Neuronal stem cell (in vitro differentiated cells): ENCODE measurements around the gene ST3GAL4.
"Not testable (repeated sequence)": the region's sequence is repeated elsewhere in the genome, so short reads cannot be mapped to it uniquely, and the experiment has no call there.

Source experiments
- DNase-seq: peaks from one replicate; pipeline ENCODE4 v3.0.0-alpha.2; 2013; ENCODE audit warnings: low spot score
- H2AFZ ChIP-seq: one replicate; pipeline ENCODE4 v1.6.1; 2013; ENCODE audit warnings: mild to moderate bottlenecking, low read length, inconsistent platforms
- H2AK5ac ChIP-seq: 2 replicates; pipeline ENCODE4 v1.6.1; 2013; ENCODE audit warnings: low read depth, mild to moderate bottlenecking, inconsistent platforms, low read length, moderate library complexity, mixed read lengths
- H2BK120ac ChIP-seq: 2 replicates; pipeline ENCODE4 v1.6.1; 2013; ENCODE audit warnings: low read depth, mild to moderate bottlenecking, inconsistent platforms, low read length, moderate library complexity, mixed read lengths
- H2BK12ac ChIP-seq: one replicate; pipeline ENCODE4 v1.6.1; 2013; ENCODE audit warnings: low read length, inconsistent platforms
- H2BK15ac ChIP-seq: 2 replicates; pipeline ENCODE4 v1.6.1; 2013; ENCODE audit warnings: mild to moderate bottlenecking, low read length, inconsistent platforms, mixed read lengths
- H2BK5ac ChIP-seq: one replicate; pipeline ENCODE4 v1.6.1; 2013; ENCODE audit warnings: inconsistent platforms, mild to moderate bottlenecking, low read length, moderate library complexity
- H3K14ac ChIP-seq: one replicate; pipeline ENCODE4 v1.6.1; 2013; ENCODE audit warnings: low read length, inconsistent platforms
- H3K18ac ChIP-seq: 2 replicates; pipeline ENCODE4 v1.6.1; 2013; ENCODE audit warnings: low read length, inconsistent platforms
- H3K23ac ChIP-seq: 2 replicates; pipeline ENCODE4 v1.6.1; 2013; ENCODE audit warnings: low read depth, mild to moderate bottlenecking, mixed read lengths, low read length, inconsistent platforms; ENCODE audit not compliant: poor library complexity
- H3K27ac ChIP-seq: replicated peaks from 3 replicates; pipeline ENCODE4 v1.5.1; 2013; ENCODE audit warnings: low read length, inconsistent platforms
- H3K27me3 ChIP-seq, 3 experiments: 2 replicates each; pipeline ENCODE4 v1.6.1; 2013; ENCODE audit warnings: low read length in 3 of 3, mild to moderate bottlenecking in 2 of 3, inconsistent platforms in 1 of 3, low read depth in 1 of 3, mixed read lengths in 1 of 3, moderate library complexity in 1 of 3; ENCODE audit not compliant: control insufficient read depth in 3 of 3, insufficient read depth in 3 of 3
- H3K36me3 ChIP-seq, 2 donors: replicated peaks in 1 of 2; 2 replicates each; pipeline ENCODE4 v1.6.1; 2013; ENCODE audit warnings: low read length in 2 of 2; ENCODE audit not compliant: control insufficient read depth in 2 of 2, insufficient read depth in 2 of 2
- H3K4ac ChIP-seq: 2 replicates; pipeline ENCODE4 v1.6.1; 2013; ENCODE audit warnings: inconsistent platforms, mild to moderate bottlenecking, low read length, moderate library complexity
- H3K4me1 ChIP-seq, 2 donors: 1 replicate in 1 of 2; 2 replicates in 1 of 2; pipeline ENCODE4 v1.6.1; 2013; ENCODE audit warnings: low read length in 2 of 2, low read depth in 1 of 2; ENCODE audit not compliant: control insufficient read depth in 2 of 2, insufficient read depth in 1 of 2
- H3K4me2 ChIP-seq: one replicate; pipeline ENCODE4 v1.6.1; 2013; ENCODE audit warnings: mild to moderate bottlenecking, low read length, inconsistent platforms; ENCODE audit not compliant: insufficient read depth, poor library complexity, severe bottlenecking
- H3K4me3 ChIP-seq, 2 donors: 2 replicates each; pipeline ENCODE4 v1.5.1; 2013; ENCODE audit warnings: low read length in 2 of 2, mild to moderate bottlenecking in 2 of 2, inconsistent platforms in 1 of 2, moderate library complexity in 1 of 2
- H3K79me1 ChIP-seq: one replicate; pipeline ENCODE4 v1.6.1; 2013; ENCODE audit warnings: low read depth, mild to moderate bottlenecking, inconsistent platforms, low read length, moderate library complexity
- H3K9ac ChIP-seq: one replicate; pipeline ENCODE4 v1.6.1; 2013; ENCODE audit warnings: mild to moderate bottlenecking, low read depth, low read length, inconsistent platforms; ENCODE audit not compliant: poor library complexity
- H3K9me3 ChIP-seq, 2 donors: replicated peaks in 1 of 2; 2 replicates each; pipeline versions ENCODE3 to v1.6.1; 2013; ENCODE audit warnings: low read length in 2 of 2, mild to moderate bottlenecking in 2 of 2, inconsistent platforms in 1 of 2, low read depth in 1 of 2, mixed read lengths in 1 of 2, moderate library complexity in 1 of 2; ENCODE audit not compliant: control insufficient read depth in 2 of 2, insufficient read depth in 1 of 2
- H4K8ac ChIP-seq: one replicate; pipeline ENCODE4 v1.6.1; 2013; ENCODE audit warnings: low read depth, mild to moderate bottlenecking, inconsistent platforms, low read length, moderate library complexity
- H4K91ac ChIP-seq: one replicate; pipeline ENCODE4 v1.6.1; 2013; ENCODE audit warnings: low read length, low read depth, mild to moderate bottlenecking, inconsistent platforms; ENCODE audit not compliant: poor library complexity
- WGBS, 2 donors: extraction: QIAGEN DNeasy Blood & Tissue Kit; methylation state at CpG; one replicate each; pipeline ENCODE4 v1.1.7; 2013; ENCODE audit warnings: missing lambda C conversion rate in 2 of 2, mixed read lengths in 1 of 2; ENCODE audit not compliant: insufficient read length in 2 of 2, insufficient replicate concordance in 1 of 2; ENCODE audit errors: extremely low coverage in 2 of 2; 5-methylcytosine and 5-hydroxymethylcytosine counted together

The ST3GAL4 gene

DNA sequence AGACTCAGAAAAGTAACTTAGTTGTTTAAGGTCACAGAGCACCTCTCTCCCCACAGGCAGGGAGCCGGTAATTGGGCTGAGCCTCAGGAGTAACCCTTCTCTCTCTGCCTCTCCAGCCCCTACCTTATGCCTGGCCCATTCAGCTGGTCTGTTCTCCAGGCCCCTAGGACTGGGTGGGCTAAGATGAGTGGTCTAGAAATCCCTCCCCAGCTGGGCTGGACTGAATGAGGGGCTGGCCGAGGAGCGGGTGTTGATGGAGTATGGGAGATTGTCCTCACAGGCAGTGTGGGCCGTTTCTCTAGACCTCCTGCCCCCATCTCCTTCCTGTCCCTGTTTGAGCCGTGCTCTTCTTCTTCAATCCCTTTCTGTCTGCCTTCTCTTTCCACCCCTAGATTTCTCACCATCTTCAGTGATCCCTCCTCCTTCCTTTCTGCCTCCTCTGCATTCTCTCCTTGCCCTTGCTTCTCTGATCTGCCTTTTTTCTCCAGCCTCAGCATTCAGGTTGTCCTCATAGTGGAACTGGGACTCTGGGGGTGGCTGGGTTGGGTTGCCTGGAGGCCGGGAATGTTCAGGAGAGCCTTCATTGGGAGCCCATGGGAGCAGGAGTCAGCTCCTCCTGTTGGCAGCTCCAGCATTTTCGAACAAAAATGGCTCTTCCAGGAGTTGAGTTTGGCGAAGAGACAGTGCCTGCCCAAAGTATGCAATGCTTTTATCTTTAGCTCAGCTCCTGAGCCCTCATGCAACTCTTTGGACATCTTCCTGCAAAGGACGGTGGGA is 7.6 kb downstream of the ST3GAL4 start:
- Histone ChIP-seq H3K9me3 (no peaks in the 10 kb centered on the region), H3K4me1 (peaks cover 5 to 21% of the 10 kb centered on the region in 2 donors), H3K27me3 (no peaks in the 10 kb centered on the region), H2BK120ac (peak overlapping the region; percentile 28), H4K91ac (no peak overlapping the region), H2BK5ac (peak overlapping the region; percentile 77), H3K36me3 (no peaks in the 10 kb centered on the region), H3K27ac (no peak overlapping the region), H3K14ac (peak overlapping the region; percentile 31), H2BK15ac (peak overlapping the region; percentile 70), H3K9ac (no peak overlapping the region), H3K4me3 (no peak overlapping the region), H3K4me2 (no peak overlapping the region), H3K79me1 (peaks cover 4% of the 10 kb centered on the region), H2BK12ac (no peak overlapping the region), H3K23ac (peak overlapping the region; percentile 49), H2AK5ac (peak overlapping the region; percentile 16), H3K4ac (no peak overlapping the region), H4K8ac (no peak overlapping the region), H3K18ac (peak overlapping the region; percentile 68), H2AFZ (no peak overlapping the region)
- DNase-seq = no peak
- no CpG with 5 or more reads among the region's 9 CpGs for WGBS, 2 donors

DNA sequence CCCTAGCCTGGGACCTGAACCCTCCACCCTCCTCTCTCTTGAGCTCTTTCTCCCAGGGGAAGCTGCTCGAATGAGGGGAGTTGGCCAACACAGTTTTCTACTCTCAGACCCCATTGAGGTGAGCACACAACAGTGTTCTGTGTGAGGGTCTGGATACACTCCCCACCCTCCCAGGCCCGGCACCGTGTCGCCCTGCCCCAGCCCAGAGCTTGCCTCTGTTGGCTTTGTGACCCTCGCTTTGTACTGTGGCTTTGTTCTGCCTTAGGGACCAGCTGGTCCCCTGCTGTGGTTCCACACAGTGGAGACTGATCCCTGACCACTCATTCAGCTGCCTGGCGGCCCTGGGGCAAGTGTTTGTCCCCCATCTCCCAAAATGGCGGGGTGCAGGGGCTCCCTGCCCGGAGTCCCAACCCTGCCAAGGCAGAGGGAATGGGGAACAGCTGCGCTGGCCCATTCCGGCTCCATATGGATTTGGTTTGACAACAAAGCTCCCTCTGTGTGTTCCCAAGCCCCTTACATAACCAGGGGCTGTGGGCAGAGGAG is 8.3 kb downstream of the ST3GAL4 start:
- peak overlapping the region; percentile 37 for H2BK120ac ChIP-seq
- no peak overlapping the region for H3K4ac ChIP-seq
- peak overlapping the region; percentile 11 for H2BK12ac ChIP-seq
- no CpG with 5 or more reads among the region's 10 CpGs for WGBS, 2 donors
- no peak overlapping the region for H3K4me3 ChIP-seq
- no peak overlapping the region for H3K4me2 ChIP-seq
- H4K91ac ChIP-seq = no peak overlapping the region
- H3K14ac ChIP-seq = no peak overlapping the region
- peak overlapping the region; percentile 68 for H2BK15ac ChIP-seq
- no peak overlapping the region for H3K9ac ChIP-seq
- DNase-seq = no peak
- H2AFZ ChIP-seq = no peak overlapping the region
- H3K23ac ChIP-seq = no peak overlapping the region
- H2BK5ac ChIP-seq = peak overlapping the region; percentile 59
- no peak overlapping the region for H3K27ac ChIP-seq
- no peaks in the 10 kb centered on the region for H3K27me3 ChIP-seq
- peak overlapping the region; percentile 68 for H3K18ac ChIP-seq
- peaks cover 4% of the 10 kb centered on the region for H3K79me1 ChIP-seq
- peak overlapping the region; percentile 19 for H2AK5ac ChIP-seq
- H3K9me3 ChIP-seq = no peaks in the 10 kb centered on the region
- no peaks in the 10 kb centered on the region for H3K36me3 ChIP-seq
- no peak overlapping the region for H4K8ac ChIP-seq
- H3K4me1 ChIP-seq = peaks cover 5 to 24% of the 10 kb centered on the region in 2 donors

DNA sequence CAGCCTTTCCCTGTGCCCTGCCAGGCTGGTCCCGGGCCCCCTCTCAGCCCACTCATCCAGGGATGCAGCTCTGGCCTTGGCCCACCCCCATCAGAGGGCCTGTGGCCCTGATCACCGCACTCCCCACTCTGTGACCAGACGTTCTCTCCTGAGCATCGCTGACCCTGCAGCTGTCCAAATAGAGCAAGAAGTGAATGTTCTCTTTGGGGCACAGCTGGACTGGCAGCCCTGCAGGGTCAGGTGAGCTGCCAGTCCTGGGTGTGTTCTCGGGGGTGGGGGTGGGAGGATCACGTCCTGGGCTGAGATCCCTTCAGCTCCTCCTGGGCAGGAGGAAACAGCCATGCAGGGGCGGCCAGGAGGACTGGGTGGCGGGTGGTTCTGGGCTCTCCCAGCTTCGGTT is 9.2 kb downstream of the ST3GAL4 start:
- not testable (repeated sequence) for H2BK5ac ChIP-seq, H3K9me3 ChIP-seq, H3K4me3 ChIP-seq, H3K9ac ChIP-seq, H3K23ac ChIP-seq, H3K4me2 ChIP-seq, H2BK15ac ChIP-seq, H2BK12ac ChIP-seq, H3K36me3 ChIP-seq, H3K27ac ChIP-seq, H2BK120ac ChIP-seq, H3K18ac ChIP-seq, H3K4ac ChIP-seq, H4K8ac ChIP-seq, H4K91ac ChIP-seq, H2AK5ac ChIP-seq, H3K14ac ChIP-seq, H3K79me1 ChIP-seq, H3K27me3 ChIP-seq, H2AFZ ChIP-seq, DNase-seq
- H3K4me1 ChIP-seq = peaks cover 5 to 24% of the 10 kb centered on the region in 2 donors
- no CpG with 5 or more reads among the region's 9 CpGs for WGBS, 2 donors

GRCh38 chr11:126365508-126365907 is 10.0 kb downstream of the ST3GAL4 start:
- H2AK5ac ChIP-seq = not testable (repeated sequence)
- WGBS, 2 donors = no CpG with 5 or more reads among the region's 5 CpGs

More at GRCh38 chr11:126365508-126365907, 10.0 kb downstream of the ST3GAL4 start:
- H3K23ac ChIP-seq, H2AFZ ChIP-seq, H3K4me2 ChIP-seq, H2BK120ac ChIP-seq, H3K79me1 ChIP-seq, H2BK5ac ChIP-seq, H4K91ac ChIP-seq, H2BK15ac ChIP-seq, H3K4ac ChIP-seq, H3K4me3 ChIP-seq, H3K9ac ChIP-seq, H4K8ac ChIP-seq, H2BK12ac ChIP-seq, H3K27me3 ChIP-seq, H3K18ac ChIP-seq, H3K36me3 ChIP-seq, H3K14ac ChIP-seq, DNase-seq, H3K27ac ChIP-seq, H3K9me3 ChIP-seq: not testable (repeated sequence)
- H3K4me1 ChIP-seq = peaks cover 5 to 23% of the 10 kb centered on the region in 2 donors
